Hindlimb muscle (tissue), 1 donor: ENCODE measurements around the gene CDH4. TPM values are rescaled to one million over a fixed set of nuclear protein-coding genes. Genes with fewer than 3 reads are reported as not detected.
"Not testable (repeated sequence)": the region's sequence is repeated elsewhere in the genome, so short reads cannot be mapped to it uniquely, and the experiment has no call there.

Experiments
- DNase-seq: peaks from one replicate; pipeline ENCODE4 v3.0.0-alpha.2; 2013
- polyA plus RNA-seq: library from polyadenylated mRNA; unstranded; fragments of 120-200 nt; gene quantifications from one replicate; pipeline ENCODE4 v1.2.1, GENCODE V29; 2013; ENCODE audit not compliant: insufficient read length

The CDH4 gene
- polyA plus RNA-seq, 1 donor, result 1.0 TPM

DNA sequence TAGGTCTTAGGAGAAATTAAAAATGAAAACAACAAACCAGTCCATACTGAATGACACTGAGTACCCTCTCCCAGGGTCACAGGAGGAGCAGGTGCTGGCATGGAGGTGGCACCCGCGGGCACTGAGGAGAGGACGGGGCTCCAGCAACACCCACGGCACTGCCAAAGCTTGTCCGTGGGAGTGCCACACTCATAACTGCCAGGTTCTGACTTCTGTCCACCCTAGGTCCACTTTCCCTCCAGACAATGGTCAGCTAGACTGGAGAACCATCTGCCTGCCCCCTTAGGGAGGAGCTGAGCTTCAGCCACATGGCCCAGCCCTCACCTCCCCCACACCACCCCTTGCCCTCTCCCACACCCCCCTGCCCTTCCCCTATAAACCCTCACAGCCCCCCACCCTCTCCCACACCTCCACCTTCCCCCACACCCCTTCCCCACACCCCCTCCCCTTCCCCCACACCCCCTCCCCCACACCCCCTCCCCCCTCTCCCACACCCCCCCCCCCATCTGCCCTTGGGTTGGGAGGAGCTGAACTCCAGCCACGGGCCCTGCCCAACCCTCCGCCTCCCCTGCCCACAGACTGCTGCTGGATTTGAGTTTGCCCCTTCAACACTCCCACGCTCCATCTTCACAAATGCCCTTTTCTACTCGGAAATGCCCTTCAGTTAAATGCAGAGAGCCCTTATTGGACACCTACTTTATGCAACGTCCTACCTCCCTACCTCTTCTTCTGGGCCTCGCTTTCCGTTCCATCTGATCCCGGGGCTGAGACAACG lies 684.1 kb downstream of the CDH4 start:
- DNase-seq, result no peak

GRCh38 chr20:61936701-61937131 lies 684.7 kb downstream of the CDH4 start:
- no peak for DNase-seq

- no peak for DNase-seq
Observed at GRCh38 chr20:61937146-61937962, 685.3 kb downstream of the CDH4 start.

- DNase-seq, result no peak
Observed at GRCh38 chr20:61937963-61938838, 686.1 kb downstream of the CDH4 start.

- DNase-seq, result no peak
Observed at GRCh38 chr20:61938839-61939690, 687.0 kb downstream of the CDH4 start.

- DNase-seq, result no peak
Observed at GRCh38 chr20:61939691-61940360, 687.8 kb downstream of the CDH4 start.

DNA sequence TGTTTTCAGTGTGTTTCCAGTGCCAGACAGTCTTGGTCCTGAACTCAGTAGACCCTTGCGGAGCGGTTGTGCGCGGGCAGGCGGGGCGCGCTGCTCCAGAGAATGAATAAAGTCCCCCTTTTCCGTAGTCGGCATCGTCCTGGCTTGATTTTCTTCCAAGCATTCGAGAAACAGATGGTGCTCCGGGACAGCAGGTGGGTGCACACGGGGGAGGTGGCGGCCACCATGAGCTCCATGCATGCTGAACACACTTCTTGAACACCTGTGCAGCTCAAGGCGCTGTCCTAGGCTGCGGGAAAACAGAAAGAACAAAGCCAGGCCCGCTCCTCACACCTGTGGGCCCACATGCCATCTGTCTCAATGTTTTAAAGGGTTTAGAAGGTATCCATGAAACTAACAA lies 688.4 kb downstream of the CDH4 start:
- DNase-seq, result no peak

- DNase-seq, result no peak
Observed at GRCh38 chr20:61940976-61941720, 689.1 kb downstream of the CDH4 start.

GRCh38 chr20:61941721-61942405 lies 689.8 kb downstream of the CDH4 start:
- DNase-seq, result no peak

DNA sequence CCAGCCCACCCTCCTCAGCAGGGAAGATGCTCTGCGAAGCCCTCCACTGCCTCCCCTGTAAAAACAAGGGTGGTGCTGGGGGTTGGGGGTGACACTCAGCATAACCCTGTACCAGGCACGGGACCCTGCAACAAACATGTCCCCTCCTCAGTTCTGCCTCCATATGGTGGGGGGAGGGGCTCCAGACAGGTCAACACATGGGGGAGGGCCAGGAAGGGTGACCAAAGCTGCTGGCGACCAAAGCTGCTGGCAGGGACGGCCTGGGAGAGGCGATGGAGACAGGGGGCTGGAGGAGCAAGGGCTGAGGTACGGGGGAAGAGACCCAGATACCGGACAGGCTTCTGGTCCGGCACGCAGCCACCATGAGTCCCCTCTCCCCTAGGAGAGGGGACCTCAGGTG lies 690.5 kb downstream of the CDH4 start:
- DNase-seq, result no peak

DNA sequence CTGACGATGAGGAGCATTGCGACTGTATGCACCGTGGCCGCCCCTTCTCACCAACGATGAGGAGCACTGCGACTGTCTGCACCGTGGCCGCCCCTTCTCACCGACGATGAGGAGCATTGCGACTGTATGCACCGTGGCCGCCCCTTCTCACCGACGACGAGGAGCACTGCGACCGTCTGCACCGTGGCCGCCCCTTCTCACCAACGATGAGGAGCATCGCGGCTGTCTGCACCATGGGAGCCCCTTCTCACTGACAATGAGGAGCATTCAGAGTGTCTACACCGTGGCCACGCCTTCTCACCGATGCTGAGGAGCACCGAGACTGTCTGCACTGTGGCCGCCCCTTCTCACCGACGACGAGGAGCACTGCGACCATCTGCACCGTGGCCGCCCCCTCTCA lies 692.9 kb downstream of the CDH4 start:
- not testable (repeated sequence) for DNase-seq

GRCh38 chr20:61945495-61945894 lies 693.4 kb downstream of the CDH4 start:
- DNase-seq, result not testable (repeated sequence)

GRCh38 chr20:61948056-61948455 lies 696.0 kb downstream of the CDH4 start:
- not testable (repeated sequence) for DNase-seq

DNA sequence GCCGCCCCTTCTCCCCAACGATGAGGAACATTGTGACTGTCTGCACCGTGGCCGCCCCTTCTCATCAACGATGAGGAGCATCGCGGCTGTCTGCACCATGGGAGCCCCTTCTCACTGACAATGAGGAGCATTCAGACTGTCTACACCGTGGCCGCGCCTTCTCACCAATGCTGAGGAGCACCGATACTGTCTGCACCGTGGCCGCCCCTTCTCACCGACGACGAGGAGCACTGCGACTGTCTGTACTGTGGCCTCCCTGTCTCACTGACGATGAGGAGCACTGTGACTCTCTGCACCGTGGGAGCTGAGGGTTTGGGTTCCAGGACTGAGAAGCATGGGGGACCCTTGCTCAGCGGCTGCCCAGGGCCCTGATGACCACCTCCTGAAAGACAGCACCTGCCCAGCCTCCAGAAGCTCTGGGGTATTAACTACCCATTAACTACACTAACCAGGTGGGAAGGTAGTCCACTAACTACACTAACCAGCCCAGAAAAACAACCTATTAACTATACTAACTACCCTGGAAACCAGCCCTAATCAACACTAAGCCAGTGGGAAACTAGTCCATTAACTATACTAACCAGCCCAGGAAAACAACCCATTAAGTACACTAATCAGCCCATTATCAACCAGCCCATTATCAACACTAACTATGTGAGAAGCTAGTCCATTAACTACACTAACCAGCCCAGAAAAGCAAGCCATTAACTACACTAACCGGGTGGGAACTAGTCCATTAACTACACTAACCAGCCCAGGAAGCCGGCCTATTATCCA lies 696.7 kb downstream of the CDH4 start:
- DNase-seq, result no peak

- DNase-seq, result no peak
Observed at GRCh38 chr20:61949363-61949713, 697.3 kb downstream of the CDH4 start.

- no peak for DNase-seq
Observed at GRCh38 chr20:61949714-61950640, 697.9 kb downstream of the CDH4 start.

- no peak for DNase-seq
Observed at GRCh38 chr20:61950641-61951071, 698.6 kb downstream of the CDH4 start.
